Activated naive CD4-positive, alpha-beta T cell treated with anti-CD3 and anti-CD28 coated beads, Interleukin-2, amount 50 U/mL, for 16 hours (primary cell): ENCODE measurements around the gene ERMN.
A peak's percentile ranks its signal among the peaks of the same experiment; 100 is the strongest.
"Not testable (repeated sequence)": the region's sequence is repeated elsewhere in the genome, so short reads cannot be mapped to it uniquely, and the experiment has no call there.

Experiments
- DNase-seq: peaks from one replicate; pipeline ENCODE4 v3.0.0-alpha.2; 2020

The ERMN gene

GRCh38 chr2:157325786-157326185, at the start of gene ERMN:
Gene ERMN, minus strand, starts transcription at chr2:157325824. Its CDS starts 182 bp downstream, at chr2:157325642.
- no peak for DNase-seq

- no peak for DNase-seq
Observed at GRCh38 chr2:157375384-157375783, 49.8 kb upstream of the ERMN start.

GRCh38 chr2:157368508-157368907, 42.9 kb upstream of the ERMN start:
- DNase-seq = not testable (repeated sequence)

- no peak for DNase-seq
Observed at GRCh38 chr2:157367704-157368103, 42.1 kb upstream of the ERMN start.

- no peak for DNase-seq
Observed at GRCh38 chr2:157364257-157364974, 38.8 kb upstream of the ERMN start.

GRCh38 chr2:157363612-157364101, 38.0 kb upstream of the ERMN start:
- no peak for DNase-seq

GRCh38 chr2:157362627-157363026, 37.0 kb upstream of the ERMN start:
- DNase-seq = no peak

GRCh38 chr2:157361526-157361925, 35.9 kb upstream of the ERMN start:
- DNase-seq = no peak

GRCh38 chr2:157359628-157360027, 34.0 kb upstream of the ERMN start:
- DNase-seq = no peak

- no peak for DNase-seq
Observed at GRCh38 chr2:157355618-157356017, 30.0 kb upstream of the ERMN start.

- DNase-seq = no peak
Observed at GRCh38 chr2:157349949-157350515, 24.4 kb upstream of the ERMN start.

- no peak for DNase-seq
Observed at GRCh38 chr2:157348291-157348921, 22.8 kb upstream of the ERMN start.

GRCh38 chr2:157345647-157346389, 20.2 kb upstream of the ERMN start:
- no peak for DNase-seq

GRCh38 chr2:157341381-157341780, 15.8 kb upstream of the ERMN start:
- DNase-seq = not testable (repeated sequence)

GRCh38 chr2:157339965-157340655, 14.5 kb upstream of the ERMN start:
- DNase-seq = no peak

- peak; percentile 16 for DNase-seq
Observed at GRCh38 chr2:157337978-157338377, 12.4 kb upstream of the ERMN start.

GRCh38 chr2:157336137-157337010, 10.8 kb upstream of the ERMN start:
- DNase-seq = peak; percentile 23

- DNase-seq = no peak
Observed at GRCh38 chr2:157334797-157335196, 9.2 kb upstream of the ERMN start.

- DNase-seq = no peak
Observed at GRCh38 chr2:157334335-157334734, 8.7 kb upstream of the ERMN start.

GRCh38 chr2:157333304-157334047, 7.9 kb upstream of the ERMN start:
- no peak for DNase-seq

GRCh38 chr2:157329524-157329923, 3.9 kb upstream of the ERMN start:
- DNase-seq = no peak
